ENCODE data around the gene TRPT1. TPM values are rescaled to one million over a fixed set of nuclear protein-coding genes. Genes with fewer than 3 reads are reported as not detected.

The TRPT1 gene
- total RNA-seq, 3 donors from 2014 or later (not counting 1 experiment from before 2014, with no cell fraction given), result 22.7 to 30.8 (median 28.5) TPM

GRCh38 chr11:64268893-64269539, 43.0 kb upstream of the TRPT1 start:
- Histone ChIP-seq H3K36me3 (ENCODE audit: control insufficient read depth, insufficient read depth, low read length) (no peaks in the 10 kb centered on the region), H3K27me3 (ENCODE audit: control insufficient read depth, insufficient read depth, low read length) (no peaks in the 10 kb centered on the region), H3K9me3 (ENCODE audit: control insufficient read depth, insufficient read depth, low read length) (no peaks in the 10 kb centered on the region), H3K4me3 (ENCODE audit: low read length) (peak overlapping the region; percentile 53), H3K4me1 (ENCODE audit: control insufficient read depth, insufficient read depth, low read length) (peaks cover 42% of the 10 kb centered on the region), H3K27ac (ENCODE audit: low read length) (peak overlapping the region; percentile 92)
- Mint-ChIP-seq H3K9me3 (no peaks in the 10 kb centered on the region), H3K4me3 (peak overlapping the region; percentile 97), H3K4me1 (peaks cover 36 to 40% of the 10 kb centered on the region in 2 donors), H3K27me3 (ENCODE audit: low read depth in 2 of 2) (no peaks in the 10 kb centered on the region), H3K27ac (peak overlapping the region; percentile 94 to 100), H3K36me3 (no peaks in the 10 kb centered on the region)
- DNase-seq (peak in 1 of 2 donors; percentile 61), ATAC-seq (peak; percentile 1 to 9 (median 1))
- TF ChIP-seq CTCF (IDR thresholded peaks at IDR 0.05), result no peak
- intact Hi-C loops (cut with micrococcal nuclease), result loop anchor here (1.0 to 2.0 kb wide), 5 partner anchors 18 to 62 kb away; partner anchors contain the start of genes DNAJC4, FERMT3, FKBP2 and PLCB3
- 3% methylated on average over 34 of the region's 34 CpGs for WGBS (ENCODE audit: insufficient coverage)

DNA sequence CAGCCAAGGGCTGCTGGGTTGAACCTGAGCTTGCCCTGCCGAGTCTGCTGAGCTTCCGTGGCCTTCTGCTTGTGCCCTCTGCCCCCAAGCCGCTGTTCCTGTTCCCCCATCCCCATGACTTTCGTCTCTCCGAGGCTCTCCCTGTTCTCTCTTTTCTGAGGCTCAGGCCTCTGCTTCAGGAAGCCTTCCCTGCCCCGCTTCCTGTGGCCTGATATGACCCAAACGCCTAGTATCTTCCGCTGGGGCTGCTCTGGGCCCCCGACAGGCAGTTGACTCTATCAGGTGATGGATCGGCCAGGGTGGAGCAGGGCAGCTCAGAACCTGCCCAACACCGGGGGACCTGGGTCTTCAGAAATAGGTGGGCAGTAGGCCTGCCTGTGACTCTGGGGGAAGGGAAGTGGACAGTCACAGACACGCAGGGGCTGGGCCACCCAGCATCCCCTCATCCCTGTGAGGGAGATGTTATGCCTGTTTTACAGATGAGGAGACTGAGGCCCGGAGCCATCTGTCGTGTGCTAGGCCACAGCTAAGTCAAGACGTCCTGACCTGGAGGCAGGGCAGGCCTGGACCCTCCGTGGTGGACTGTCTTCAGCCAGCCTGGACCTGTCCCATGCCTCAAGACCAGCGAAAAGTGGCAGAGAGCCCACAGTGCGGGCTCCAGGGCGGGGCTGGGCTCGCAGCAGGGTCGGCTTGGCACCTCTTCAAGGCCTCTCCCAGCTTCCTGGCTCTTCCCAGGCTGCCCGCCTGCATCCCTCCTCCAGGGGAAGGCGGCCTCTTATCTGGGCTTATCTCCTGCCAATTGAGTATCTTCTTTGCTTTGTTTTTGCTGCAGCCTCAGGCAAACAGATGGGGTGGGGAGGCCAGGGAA, 42.3 kb upstream of the TRPT1 start:
- H3K4me3 Mint-ChIP-seq, result peak overlapping the region; percentile 97
- H3K36me3 Mint-ChIP-seq, result no peaks in the 10 kb centered on the region
- H3K4me3 ChIP-seq (ENCODE audit: low read length), result peak overlapping the region; percentile 53
- 47% methylated on average over 23 of the region's 23 CpGs for WGBS (ENCODE audit: insufficient coverage)
- peak overlapping the region; percentile 92 for H3K27ac ChIP-seq (ENCODE audit: low read length)
- H3K9me3 ChIP-seq (ENCODE audit: control insufficient read depth, insufficient read depth, low read length), result no peaks in the 10 kb centered on the region
- H3K27me3 ChIP-seq (ENCODE audit: control insufficient read depth, insufficient read depth, low read length), result no peaks in the 10 kb centered on the region
- no peaks in the 10 kb centered on the region for H3K36me3 ChIP-seq (ENCODE audit: control insufficient read depth, insufficient read depth, low read length)
- peaks cover 36 to 40% of the 10 kb centered on the region in 2 donors for H3K4me1 Mint-ChIP-seq
- no peaks in the 10 kb centered on the region for H3K9me3 Mint-ChIP-seq
- peaks cover 42% of the 10 kb centered on the region for H3K4me1 ChIP-seq (ENCODE audit: control insufficient read depth, insufficient read depth, low read length)
- ATAC-seq (no peak), DNase-seq (no peak)
- intact Hi-C loops (cut with micrococcal nuclease), result loop anchor here (2.0 kb wide), 3 partner anchors 17 to 61 kb away; partner anchors contain the start of genes FERMT3, FKBP2 and PLCB3
- no peak for TF ChIP-seq CTCF (IDR thresholded peaks at IDR 0.05)
- H3K27ac Mint-ChIP-seq, result peak overlapping the region; percentile 94 to 100
- H3K27me3 Mint-ChIP-seq (ENCODE audit: low read depth in 2 of 2), result no peaks in the 10 kb centered on the region

- Histone ChIP-seq H3K27ac (ENCODE audit: low read length) (peak overlapping the region; percentile 92), H3K4me3 (ENCODE audit: low read length) (no peak overlapping the region), H3K27me3 (ENCODE audit: control insufficient read depth, insufficient read depth, low read length) (no peaks in the 10 kb centered on the region), H3K36me3 (ENCODE audit: control insufficient read depth, insufficient read depth, low read length) (no peaks in the 10 kb centered on the region), H3K4me1 (ENCODE audit: control insufficient read depth, insufficient read depth, low read length) (peaks cover 41% of the 10 kb centered on the region), H3K9me3 (ENCODE audit: control insufficient read depth, insufficient read depth, low read length) (no peaks in the 10 kb centered on the region)
- peak overlapping the region; percentile 97 for H3K4me3 Mint-ChIP-seq
- ATAC-seq, result no peak
- H3K9me3 Mint-ChIP-seq, result no peaks in the 10 kb centered on the region
- TF ChIP-seq CTCF (IDR thresholded peaks at IDR 0.05), result no peak
- no peaks in the 10 kb centered on the region for H3K36me3 Mint-ChIP-seq
- H3K27ac Mint-ChIP-seq, result peak overlapping the region; percentile 94 to 100
- WGBS (ENCODE audit: insufficient coverage), result 90% methylated on average over 24 of the region's 27 CpGs
- intact Hi-C loops (cut with micrococcal nuclease), result no loop called here
- DNase-seq, result no peak
- no peaks in the 10 kb centered on the region for H3K27me3 Mint-ChIP-seq (ENCODE audit: low read depth in 2 of 2)
- H3K4me1 Mint-ChIP-seq, result peaks cover 36 to 40% of the 10 kb centered on the region in 2 donors
Observed at GRCh38 chr11:64267207-64267945, 41.4 kb upstream of the TRPT1 start.
